Measurements from ENCODE around the gene ZC3H13.

GRCh38 chr13:46022481-46022880, 30.1 kb downstream of the ZC3H13 start:
- TF ChIP-seq EZH2 (IDR thresholded peaks at IDR 0.05; ENCODE audit: borderline replicate concordance, low read length), result no peak
- TF ChIP-seq CTCF (conservative IDR thresholded peaks at IDR 0.05 in 1 of 2, IDR thresholded peaks at IDR 0.05 in 1 of 2; ENCODE audit: extremely low read depth in 1 of 2, insufficient read depth in 1 of 2, low read depth in 1 of 2, low read length in 2 of 2), result no peak
